HG03521 (cell line): ENCODE data around the gene SIK1.
A peak's percentile ranks its signal among the peaks of the same experiment; 100 is the strongest.
"Not testable (repeated sequence)": the region's sequence is repeated elsewhere in the genome, so short reads cannot be mapped to it uniquely, and the experiment has no call there.

Source experiments
- ATAC-seq: cut with Tn5 transposase; IDR thresholded peaks from one replicate; pipeline ENCODE4 v1.9.1; 2021; ENCODE audit warnings: mild to moderate bottlenecking, moderate library complexity; ENCODE audit not compliant: unreplicated experiment

The SIK1 gene

GRCh38 chr21:43440835-43441727 is 14.2 kb upstream of the SIK1 start:
- not testable (repeated sequence) for ATAC-seq

- ATAC-seq = not testable (repeated sequence)
These were observed 12.6 kb upstream of the SIK1 start for GRCh38 chr21:43439316-43440075.

- ATAC-seq = not testable (repeated sequence)
These were observed 9.3 kb upstream of the SIK1 start for GRCh38 chr21:43436272-43436671.

- not testable (repeated sequence) for ATAC-seq
These were observed 6.6 kb upstream of the SIK1 start for GRCh38 chr21:43433340-43434136.

GRCh38 chr21:43430830-43431416 is 4.0 kb upstream of the SIK1 start:
- ATAC-seq = not testable (repeated sequence)

GRCh38 chr21:43428964-43429363 is 2.0 kb upstream of the SIK1 start:
- ATAC-seq = not testable (repeated sequence)

GRCh38 chr21:43427242-43427559 is 270 bp upstream of the SIK1 start:
- ATAC-seq = peak; percentile 80

- ATAC-seq = not testable (repeated sequence)
These were observed 927 bp downstream of the SIK1 start for GRCh38 chr21:43426004-43426403.

GRCh38 chr21:43419475-43419874 is 7.5 kb downstream of the SIK1 start:
- not testable (repeated sequence) for ATAC-seq

- not testable (repeated sequence) for ATAC-seq
These were observed 12.4 kb downstream of the SIK1 start for GRCh38 chr21:43414576-43414975.

GRCh38 chr21:43412020-43412788 is 14.7 kb downstream of the SIK1 start:
- not testable (repeated sequence) for ATAC-seq

GRCh38 chr21:43410456-43411068 is 16.4 kb downstream of the SIK1 start:
- ATAC-seq = not testable (repeated sequence)

GRCh38 chr21:43407139-43407538 is 19.8 kb downstream of the SIK1 start:
- ATAC-seq = not testable (repeated sequence)

GRCh38 chr21:43404450-43404849 is 22.5 kb downstream of the SIK1 start:
- not testable (repeated sequence) for ATAC-seq

- not testable (repeated sequence) for ATAC-seq
These were observed 23.1 kb downstream of the SIK1 start for GRCh38 chr21:43403651-43404430.

- ATAC-seq = not testable (repeated sequence)
These were observed 25.8 kb downstream of the SIK1 start for GRCh38 chr21:43401125-43401524.

GRCh38 chr21:43399595-43400015 is 27.3 kb downstream of the SIK1 start:
- ATAC-seq = not testable (repeated sequence)

- ATAC-seq = not testable (repeated sequence)
These were observed 27.8 kb downstream of the SIK1 start for GRCh38 chr21:43399136-43399535.

- not testable (repeated sequence) for ATAC-seq
These were observed 28.4 kb downstream of the SIK1 start for GRCh38 chr21:43398533-43398932.
